ENCODE results near the gene FANCC. TPM values are rescaled to one million over a fixed set of nuclear protein-coding genes. Genes with fewer than 3 reads are reported as not detected.

Gene FANCC
- total and polyA plus RNA-seq, 2 of the 8 experiments (the other 6 are each of a cell fraction or from before 2014, with no cell fraction given), result 7.8 to 15.2 TPM

DNA sequence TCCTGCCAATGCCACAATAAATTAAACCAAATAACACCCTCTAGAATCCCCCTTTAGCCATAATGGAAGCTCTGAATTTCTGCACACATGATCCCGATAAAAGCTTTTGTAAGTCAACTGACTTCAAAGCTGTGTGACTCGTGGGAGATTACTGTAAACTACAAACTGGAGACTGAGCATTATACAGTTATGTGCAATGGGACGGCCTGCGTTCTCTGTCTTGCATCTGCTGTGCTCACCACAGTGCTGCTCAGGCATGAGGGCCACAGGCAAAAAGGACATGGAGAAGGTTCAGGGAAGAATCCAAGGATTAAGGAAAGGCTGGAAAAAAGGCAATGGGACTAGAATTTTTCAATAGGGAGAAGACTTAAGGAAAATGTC is 184.2 kb downstream of the FANCC start (continued):
- no peak for TF ChIP-seq KDM4A (IDR thresholded peaks at IDR 0.05; ENCODE audit: low read depth, low read length, severe bottlenecking)
- TF ChIP-seq, protein P1, sequence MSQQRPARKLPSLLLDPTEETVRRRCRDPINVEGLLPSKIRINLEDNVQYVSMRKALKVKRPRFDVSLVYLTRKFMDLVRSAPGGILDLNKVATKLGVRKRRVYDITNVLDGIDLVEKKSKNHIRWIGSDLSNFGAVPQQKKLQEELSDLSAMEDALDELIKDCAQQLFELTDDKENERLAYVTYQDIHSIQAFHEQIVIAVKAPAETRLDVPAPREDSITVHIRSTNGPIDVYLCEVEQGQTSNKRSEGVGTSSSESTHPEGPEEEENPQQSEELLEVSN (IDR thresholded peaks at IDR 0.05), result no peak
